Gastrocnemius medialis (tissue), 4 donors: ENCODE measurements around the gene TNFRSF1B. TPM values are rescaled to one million over a fixed set of nuclear protein-coding genes. Genes with fewer than 3 reads are reported as not detected.

Experiments used
- ATAC-seq, 2 donors: fragments of 150-250 bp; one replicate each; pipeline ENCODE4 v1.9.1; 2016
- DNase-seq, 2 donors: peaks; one replicate each; pipeline ENCODE4 v3.0.0-alpha.2; 2019
- H3K27ac ChIP-seq, 4 donors: fragments of 200-600 bp; sonication (generic); 1 replicate in 1 of 4; 2 replicates in 3 of 4; pipeline ENCODE4 v1.5.1; 2016 to 2018; ENCODE audit warnings: mild to moderate bottlenecking in 2 of 4, moderate library complexity in 1 of 4
- H3K27me3 ChIP-seq, 3 donors: fragments of 200-600 bp; sonication (generic) in 2 of 3; 1 replicate in 1 of 3; 2 replicates in 2 of 3; pipeline versions ENCODE4 v1.5.1 to v1.6.0; 2016 to 2019; ENCODE audit warnings: mild to moderate bottlenecking in 1 of 3, moderate library complexity in 1 of 3
- H3K36me3 ChIP-seq, 2 donors: fragments of 200-600 bp; sonication (generic) in 1 of 2; one replicate each; pipeline ENCODE4 v1.5.1; 2017 to 2018
- H3K4me1 ChIP-seq, 2 donors: fragments of 200-600 bp; sonication (generic) in 1 of 2; one replicate each; pipeline ENCODE4 v1.5.1; 2016 to 2017; ENCODE audit warnings: mild to moderate bottlenecking in 2 of 2
- H3K4me3 ChIP-seq, 4 donors: fragments of 200-600 bp; sonication (generic) in 3 of 4; 1 replicate in 1 of 4; 2 replicates in 3 of 4; pipeline ENCODE4 v1.5.1; 2016 to 2019; ENCODE audit warnings: mild to moderate bottlenecking in 2 of 4
- H3K9me3 ChIP-seq, 3 donors: fragments of 200-600 bp; sonication (generic) in 2 of 3; 1 replicate in 1 of 3; 2 replicates in 2 of 3; pipeline ENCODE4 v1.5.1; 2016 to 2019
- POLR2A ChIP-seq, 2 donors: fragments of 450-650 bp; IDR thresholded peaks; one replicate each; pipeline ENCODE4 v1.6.1; 2017; ENCODE audit warnings: antibody characterized with exemption in 2 of 2, mild to moderate bottlenecking in 2 of 2, moderate library complexity in 2 of 2
- in situ Hi-C, 4 donors: fragments of 200-750 bp; cut with MboI; loops; one replicate each; pipeline versions ENCODE4 v1.15.0 to v1.8.0; 2017; ENCODE audit warnings: low sequenced_read_pairs in 4 of 4
- intact Hi-C: fragments of 100-400 bp; cut with DNase I; formaldehyde crosslinking; loops from one replicate; pipeline ENCODE4 v1.15.1; 2023; ENCODE audit warnings: low total_unique reads
- total RNA-seq, 4 donors: library from RNA; depleted of rRNA; stranded (reverse); fragments of >200 nt; gene quantifications; one replicate each; pipeline versions ENCODE4 v1.1.0 to v1.2.3, GENCODE V29; 2016
- TF ChIP-seq, protein P1 (sequence below), 5 experiments: fragments of 450-650 bp in 3 of 5; fragments of 200-600 bp in 2 of 5; sonication (generic) in 2 of 5; IDR thresholded peaks in 4 of 5; conservative IDR thresholded peaks in 1 of 5; 1 replicate in 4 of 5; 2 replicates in 1 of 5; pipeline ENCODE4 v1.5.1; 2016 to 2019; ENCODE audit warnings: antibody characterized with exemption in 5 of 5, mild to moderate bottlenecking in 3 of 5, moderate library complexity in 3 of 5

TNFRSF1B gene
- total RNA-seq, 4 donors from 2014 or later: 14.0 to 29.5 (median 18.8) TPM

DNA sequence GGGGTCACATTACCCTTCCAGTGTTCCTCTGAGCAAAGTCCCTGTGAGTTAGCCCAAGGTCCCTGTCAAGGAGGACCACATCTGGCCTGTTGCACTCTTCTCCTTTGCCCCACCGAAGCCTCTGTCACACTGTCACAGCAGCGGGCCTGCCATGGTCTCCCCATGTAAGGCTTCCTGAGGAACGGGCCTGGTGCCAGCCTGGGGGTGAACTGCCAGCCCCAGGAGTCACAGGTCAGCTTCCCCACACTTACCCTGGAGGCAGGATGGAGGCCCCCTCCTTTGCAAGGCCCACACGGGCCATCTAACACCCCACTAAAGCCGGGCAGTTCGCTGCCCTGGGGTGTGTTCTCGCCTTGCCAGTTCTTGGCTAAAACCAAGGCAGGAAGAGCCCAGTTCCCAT lies 14.1 kb downstream of the TNFRSF1B start:
- Histone ChIP-seq H3K27me3 (peaks cover 0 to 4% (median 0%) of the 10 kb centered on the region in 3 donors), H3K4me1 (peaks cover 30 to 56% of the 10 kb centered on the region in 2 donors), H3K36me3 (no peaks in the 10 kb centered on the region), H3K27ac (peak overlapping the region; percentile 76 to 88 (median 86)), H3K9me3 (no peaks in the 10 kb centered on the region), H3K4me3 (no peak overlapping the region)
- no peak for DNase-seq
- in situ Hi-C loops: no loop called here
- intact Hi-C loops: loop anchor here (2.0 kb wide), 1 partner anchor 14 kb away; the partner anchor contains the start of gene TNFRSF1B
- ATAC-seq: peak in 1 of 2 donors; percentile 2
- TF ChIP-seq, protein P1, sequence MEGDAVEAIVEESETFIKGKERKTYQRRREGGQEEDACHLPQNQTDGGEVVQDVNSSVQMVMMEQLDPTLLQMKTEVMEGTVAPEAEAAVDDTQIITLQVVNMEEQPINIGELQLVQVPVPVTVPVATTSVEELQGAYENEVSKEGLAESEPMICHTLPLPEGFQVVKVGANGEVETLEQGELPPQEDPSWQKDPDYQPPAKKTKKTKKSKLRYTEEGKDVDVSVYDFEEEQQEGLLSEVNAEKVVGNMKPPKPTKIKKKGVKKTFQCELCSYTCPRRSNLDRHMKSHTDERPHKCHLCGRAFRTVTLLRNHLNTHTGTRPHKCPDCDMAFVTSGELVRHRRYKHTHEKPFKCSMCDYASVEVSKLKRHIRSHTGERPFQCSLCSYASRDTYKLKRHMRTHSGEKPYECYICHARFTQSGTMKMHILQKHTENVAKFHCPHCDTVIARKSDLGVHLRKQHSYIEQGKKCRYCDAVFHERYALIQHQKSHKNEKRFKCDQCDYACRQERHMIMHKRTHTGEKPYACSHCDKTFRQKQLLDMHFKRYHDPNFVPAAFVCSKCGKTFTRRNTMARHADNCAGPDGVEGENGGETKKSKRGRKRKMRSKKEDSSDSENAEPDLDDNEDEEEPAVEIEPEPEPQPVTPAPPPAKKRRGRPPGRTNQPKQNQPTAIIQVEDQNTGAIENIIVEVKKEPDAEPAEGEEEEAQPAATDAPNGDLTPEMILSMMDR (IDR thresholded peaks at IDR 0.05 in 4 of 5, conservative IDR thresholded peaks at IDR 0.05 in 1 of 5): no peak
- no peak for TF ChIP-seq POLR2A (IDR thresholded peaks at IDR 0.05)

DNA sequence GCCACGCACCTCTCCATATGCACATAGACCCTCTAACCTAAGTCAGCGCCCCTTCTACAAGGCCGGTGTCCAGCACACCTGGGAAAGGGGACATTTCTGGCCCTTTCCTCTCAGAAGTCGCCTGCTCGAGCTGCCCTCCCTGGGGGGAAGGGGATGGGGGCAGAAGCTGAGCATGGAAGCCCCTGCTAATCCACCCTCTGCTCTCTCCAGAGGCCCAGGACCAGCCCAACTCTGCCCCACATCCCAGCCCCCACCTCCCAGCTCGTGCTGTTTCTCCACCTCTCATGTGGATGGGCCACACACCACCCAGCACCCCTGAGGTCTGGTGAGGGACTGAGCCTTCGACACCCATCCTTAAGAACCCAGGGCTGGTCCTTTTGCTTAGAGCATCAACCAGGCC lies 14.8 kb downstream of the TNFRSF1B start:
- in situ Hi-C loops (no loop called here), intact Hi-C loops (loop anchor here (2.0 kb wide), 1 partner anchor 15 kb away; the partner anchor contains the start of gene TNFRSF1B)
- Histone ChIP-seq H3K27ac (peak overlapping the region; percentile 76 to 88 (median 86)), H3K9me3 (no peaks in the 10 kb centered on the region), H3K36me3 (no peaks in the 10 kb centered on the region), H3K4me1 (peaks cover 37 to 63% of the 10 kb centered on the region in 2 donors), H3K4me3 (no peak overlapping the region), H3K27me3 (peaks cover 0 to 4% (median 0%) of the 10 kb centered on the region in 3 donors)
- DNase-seq (no peak), ATAC-seq (no peak)
- TF ChIP-seq POLR2A (IDR thresholded peaks at IDR 0.05): no peak
- TF ChIP-seq, protein P1 (IDR thresholded peaks at IDR 0.05 in 4 of 5, conservative IDR thresholded peaks at IDR 0.05 in 1 of 5): no peak

DNA sequence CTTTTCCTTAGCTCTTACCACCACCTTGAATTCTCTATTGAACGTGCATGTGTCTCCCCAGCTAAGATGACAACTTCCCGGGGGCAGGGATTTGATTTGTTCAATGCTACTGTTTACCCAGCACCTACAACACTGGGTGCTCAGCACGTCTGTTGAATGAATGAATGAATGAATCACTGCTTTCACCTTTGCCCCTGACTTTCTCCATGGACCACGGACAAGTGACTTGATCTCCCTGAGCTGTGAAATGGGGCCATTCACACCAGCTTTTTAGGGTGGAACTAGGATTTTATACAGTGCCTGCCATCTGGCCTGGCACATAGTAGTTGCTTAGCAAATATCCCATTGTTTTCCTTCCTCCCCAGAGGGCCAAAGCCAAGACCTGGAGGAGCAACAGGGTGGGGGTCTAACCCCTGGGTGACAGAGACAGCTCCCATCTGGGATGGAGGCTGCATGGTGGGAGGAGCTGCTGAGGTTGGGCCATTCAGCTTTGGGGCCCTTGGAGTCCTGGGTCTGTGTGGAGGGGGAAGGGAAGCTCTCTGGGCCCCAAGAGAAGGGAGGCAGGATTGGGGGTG lies 15.7 kb downstream of the TNFRSF1B start:
- Histone ChIP-seq H3K9me3 (no peaks in the 10 kb centered on the region), H3K27me3 (peaks cover 0 to 4% (median 0%) of the 10 kb centered on the region in 3 donors), H3K4me3 (no peak overlapping the region), H3K4me1 (peaks cover 38 to 70% of the 10 kb centered on the region in 2 donors), H3K36me3 (no peaks in the 10 kb centered on the region), H3K27ac (peak overlapping the region; percentile 76 to 88 (median 86))
- DNase-seq (no peak), ATAC-seq (no peak)
- intact Hi-C loops: no loop called here
- TF ChIP-seq, protein P1 (IDR thresholded peaks at IDR 0.05 in 4 of 5, conservative IDR thresholded peaks at IDR 0.05 in 1 of 5): no peak
- TF ChIP-seq POLR2A (IDR thresholded peaks at IDR 0.05): no peak
- in situ Hi-C loops: no loop called here

DNA sequence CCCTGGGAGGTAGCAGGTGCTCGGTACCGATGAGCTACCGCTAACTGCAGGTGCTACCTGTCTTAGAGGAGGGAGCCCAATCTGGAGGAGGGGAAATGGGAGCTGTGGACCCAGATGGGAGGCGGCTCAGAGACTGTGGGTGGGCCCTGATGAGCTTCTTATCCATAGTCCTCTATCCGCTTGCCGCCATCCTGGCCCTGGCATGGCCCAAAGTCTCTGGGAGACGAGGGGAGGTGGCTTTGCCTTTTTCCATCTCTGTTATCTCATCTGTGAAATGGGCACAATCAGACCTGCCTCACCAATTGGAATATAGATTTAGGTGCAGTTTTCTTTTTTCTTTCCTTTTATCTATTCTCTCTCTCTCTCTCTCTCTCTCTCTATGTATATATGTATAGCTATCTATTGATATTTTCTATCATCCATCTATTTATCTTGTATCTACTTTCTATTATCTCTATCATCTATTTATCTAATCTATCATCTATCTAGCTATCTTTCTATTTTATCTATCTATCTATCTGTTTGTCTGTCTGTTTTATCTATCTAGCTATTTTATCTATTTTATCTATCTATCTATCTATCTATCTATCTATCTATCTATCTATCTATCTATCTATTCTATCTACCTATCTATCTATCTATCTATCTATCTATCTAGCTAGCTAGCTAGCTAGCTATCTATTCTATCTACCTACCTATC lies 16.5 kb downstream of the TNFRSF1B start:
- Histone ChIP-seq H3K36me3 (no peaks in the 10 kb centered on the region), H3K9me3 (no peaks in the 10 kb centered on the region), H3K27ac (peak overlapping the region; percentile 74 to 88 (median 86)), H3K4me3 (no peak overlapping the region), H3K27me3 (peaks cover 0 to 4% (median 0%) of the 10 kb centered on the region in 3 donors), H3K4me1 (peaks cover 35 to 68% of the 10 kb centered on the region in 2 donors)
- ATAC-seq: no peak
- no peak for DNase-seq
- no peak for TF ChIP-seq POLR2A (IDR thresholded peaks at IDR 0.05)
- TF ChIP-seq, protein P1 (IDR thresholded peaks at IDR 0.05 in 4 of 5, conservative IDR thresholded peaks at IDR 0.05 in 1 of 5): no peak
- in situ Hi-C loops (no loop called here), intact Hi-C loops (no loop called here)
